ENCODE measurements around the gene RUNX1.

The RUNX1 gene

GRCh38 chr21:34844013-34844923 lies 204.8 kb downstream of the RUNX1 start:
- no peaks in the 10 kb centered on the region for H3K36me3 ChIP-seq (ENCODE audit: control insufficient read depth, insufficient read depth, low read length)
- H3K27me3 ChIP-seq (ENCODE audit: control insufficient read depth, insufficient read depth, low read length) = no peaks in the 10 kb centered on the region
- no peaks in the 10 kb centered on the region for H3K9me3 ChIP-seq (ENCODE audit: control insufficient read depth, low read length)
- H3K9ac ChIP-seq (ENCODE audit: low read length) = peak overlapping the region; percentile 22
- peaks cover 50% of the 10 kb centered on the region for H3K4me1 ChIP-seq (ENCODE audit: control insufficient read depth, insufficient read depth, low read length)
- H3K4me3 ChIP-seq (ENCODE audit: low read length) = no peak overlapping the region

- Histone ChIP-seq H3K9ac (ENCODE audit: low read length) (peak overlapping the region; percentile 22), H3K4me1 (ENCODE audit: control insufficient read depth, insufficient read depth, low read length) (peaks cover 50% of the 10 kb centered on the region), H3K36me3 (ENCODE audit: control insufficient read depth, insufficient read depth, low read length) (no peaks in the 10 kb centered on the region), H3K4me3 (ENCODE audit: low read length) (no peak overlapping the region), H3K9me3 (ENCODE audit: control insufficient read depth, low read length) (no peaks in the 10 kb centered on the region), H3K27me3 (ENCODE audit: control insufficient read depth, insufficient read depth, low read length) (no peaks in the 10 kb centered on the region)
Measured at GRCh38 chr21:34843562-34843961, 205.5 kb downstream of the RUNX1 start.

- Histone ChIP-seq H3K27me3 (ENCODE audit: control insufficient read depth, insufficient read depth, low read length) (no peaks in the 10 kb centered on the region), H3K4me1 (ENCODE audit: control insufficient read depth, insufficient read depth, low read length) (peaks cover 44% of the 10 kb centered on the region), H3K4me3 (ENCODE audit: low read length) (no peak overlapping the region), H3K36me3 (ENCODE audit: control insufficient read depth, insufficient read depth, low read length) (no peaks in the 10 kb centered on the region), H3K9me3 (ENCODE audit: control insufficient read depth, low read length) (no peaks in the 10 kb centered on the region), H3K9ac (ENCODE audit: low read length) (no peak overlapping the region)
Measured at GRCh38 chr21:34841154-34841553, 207.9 kb downstream of the RUNX1 start.

- H3K4me3 ChIP-seq (ENCODE audit: low read length) = no peak overlapping the region
- peaks cover 44% of the 10 kb centered on the region for H3K4me1 ChIP-seq (ENCODE audit: control insufficient read depth, insufficient read depth, low read length)
- no peaks in the 10 kb centered on the region for H3K27me3 ChIP-seq (ENCODE audit: control insufficient read depth, insufficient read depth, low read length)
- no peaks in the 10 kb centered on the region for H3K9me3 ChIP-seq (ENCODE audit: control insufficient read depth, low read length)
- H3K9ac ChIP-seq (ENCODE audit: low read length) = no peak overlapping the region
- H3K36me3 ChIP-seq (ENCODE audit: control insufficient read depth, insufficient read depth, low read length) = peaks cover 1% of the 10 kb centered on the region
Measured at GRCh38 chr21:34840693-34841092, 208.4 kb downstream of the RUNX1 start.

GRCh38 chr21:34838956-34839820 lies 209.9 kb downstream of the RUNX1 start:
- H3K4me3 ChIP-seq (ENCODE audit: low read length) = no peak overlapping the region
- H3K9ac ChIP-seq (ENCODE audit: low read length) = no peak overlapping the region
- H3K4me1 ChIP-seq (ENCODE audit: control insufficient read depth, insufficient read depth, low read length) = peaks cover 44% of the 10 kb centered on the region
- no peaks in the 10 kb centered on the region for H3K9me3 ChIP-seq (ENCODE audit: control insufficient read depth, low read length)
- H3K27me3 ChIP-seq (ENCODE audit: control insufficient read depth, insufficient read depth, low read length) = no peaks in the 10 kb centered on the region
- peaks cover 15% of the 10 kb centered on the region for H3K36me3 ChIP-seq (ENCODE audit: control insufficient read depth, insufficient read depth, low read length)

GRCh38 chr21:34836933-34837505 lies 212.1 kb downstream of the RUNX1 start:
- peaks cover 19% of the 10 kb centered on the region for H3K36me3 ChIP-seq (ENCODE audit: control insufficient read depth, insufficient read depth, low read length)
- H3K9ac ChIP-seq (ENCODE audit: low read length) = no peak overlapping the region
- H3K9me3 ChIP-seq (ENCODE audit: control insufficient read depth, low read length) = no peaks in the 10 kb centered on the region
- H3K27me3 ChIP-seq (ENCODE audit: control insufficient read depth, insufficient read depth, low read length) = no peaks in the 10 kb centered on the region
- no peak overlapping the region for H3K4me3 ChIP-seq (ENCODE audit: low read length)
- H3K4me1 ChIP-seq (ENCODE audit: control insufficient read depth, insufficient read depth, low read length) = peaks cover 35% of the 10 kb centered on the region

GRCh38 chr21:34836103-34836932 lies 212.8 kb downstream of the RUNX1 start:
- H3K36me3 ChIP-seq (ENCODE audit: control insufficient read depth, insufficient read depth, low read length) = peaks cover 19% of the 10 kb centered on the region
- H3K9me3 ChIP-seq (ENCODE audit: control insufficient read depth, low read length) = no peaks in the 10 kb centered on the region
- no peaks in the 10 kb centered on the region for H3K27me3 ChIP-seq (ENCODE audit: control insufficient read depth, insufficient read depth, low read length)
- H3K4me3 ChIP-seq (ENCODE audit: low read length) = no peak overlapping the region
- H3K4me1 ChIP-seq (ENCODE audit: control insufficient read depth, insufficient read depth, low read length) = peaks cover 35% of the 10 kb centered on the region
- H3K9ac ChIP-seq (ENCODE audit: low read length) = no peak overlapping the region

- no peak overlapping the region for H3K4me3 ChIP-seq (ENCODE audit: low read length)
- H3K36me3 ChIP-seq (ENCODE audit: control insufficient read depth, insufficient read depth, low read length) = peaks cover 19% of the 10 kb centered on the region
- H3K4me1 ChIP-seq (ENCODE audit: control insufficient read depth, insufficient read depth, low read length) = peaks cover 35% of the 10 kb centered on the region
- no peaks in the 10 kb centered on the region for H3K27me3 ChIP-seq (ENCODE audit: control insufficient read depth, insufficient read depth, low read length)
- no peaks in the 10 kb centered on the region for H3K9me3 ChIP-seq (ENCODE audit: control insufficient read depth, low read length)
- H3K9ac ChIP-seq (ENCODE audit: low read length) = no peak overlapping the region
Measured at GRCh38 chr21:34835526-34835925, 213.6 kb downstream of the RUNX1 start.

- peaks cover 35% of the 10 kb centered on the region for H3K4me1 ChIP-seq (ENCODE audit: control insufficient read depth, insufficient read depth, low read length)
- H3K9me3 ChIP-seq (ENCODE audit: control insufficient read depth, low read length) = no peaks in the 10 kb centered on the region
- H3K4me3 ChIP-seq (ENCODE audit: low read length) = no peak overlapping the region
- no peak overlapping the region for H3K9ac ChIP-seq (ENCODE audit: low read length)
- no peaks in the 10 kb centered on the region for H3K27me3 ChIP-seq (ENCODE audit: control insufficient read depth, insufficient read depth, low read length)
- peaks cover 19% of the 10 kb centered on the region for H3K36me3 ChIP-seq (ENCODE audit: control insufficient read depth, insufficient read depth, low read length)
Measured at GRCh38 chr21:34834852-34835501, 214.1 kb downstream of the RUNX1 start.

- H3K9ac ChIP-seq (ENCODE audit: low read length) = no peak overlapping the region
- H3K27me3 ChIP-seq (ENCODE audit: control insufficient read depth, insufficient read depth, low read length) = no peaks in the 10 kb centered on the region
- H3K9me3 ChIP-seq (ENCODE audit: control insufficient read depth, low read length) = no peaks in the 10 kb centered on the region
- H3K36me3 ChIP-seq (ENCODE audit: control insufficient read depth, insufficient read depth, low read length) = peaks cover 19% of the 10 kb centered on the region
- H3K4me3 ChIP-seq (ENCODE audit: low read length) = no peak overlapping the region
- peaks cover 35% of the 10 kb centered on the region for H3K4me1 ChIP-seq (ENCODE audit: control insufficient read depth, insufficient read depth, low read length)
Measured at GRCh38 chr21:34834290-34834689, 214.8 kb downstream of the RUNX1 start.

GRCh38 chr21:34833465-34833864 lies 215.6 kb downstream of the RUNX1 start:
- H3K9ac ChIP-seq (ENCODE audit: low read length) = no peak overlapping the region
- no peak overlapping the region for H3K4me3 ChIP-seq (ENCODE audit: low read length)
- H3K4me1 ChIP-seq (ENCODE audit: control insufficient read depth, insufficient read depth, low read length) = peaks cover 35% of the 10 kb centered on the region
- no peaks in the 10 kb centered on the region for H3K27me3 ChIP-seq (ENCODE audit: control insufficient read depth, insufficient read depth, low read length)
- H3K36me3 ChIP-seq (ENCODE audit: control insufficient read depth, insufficient read depth, low read length) = peaks cover 21% of the 10 kb centered on the region
- no peaks in the 10 kb centered on the region for H3K9me3 ChIP-seq (ENCODE audit: control insufficient read depth, low read length)

Measured in mucosa of stomach (tissue), 1 donor.